Left colon (tissue), 2 donors: ENCODE results near the gene SDR42E2. TPM values are rescaled to one million over a fixed set of nuclear protein-coding genes. Genes with fewer than 3 reads are reported as not detected.
"Not testable (repeated sequence)": the region's sequence is repeated elsewhere in the genome, so short reads cannot be mapped to it uniquely, and the experiment has no call there.

ENCODE experiments used
- ATAC-seq: fragments of 200-7000 bp; cut with Tn5 transposase; one replicate; pipeline ENCODE4 v1.9.1; 2020; ENCODE audit warnings: mild to moderate bottlenecking, moderate library complexity
- DNase-seq, 2 donors: peaks; one replicate each; pipeline ENCODE4 v3.0.0-alpha.2; 2020
- intact Hi-C, 2 donors: fragments of 100-400 bp; cut with DNase I in 1 of 2; cut with micrococcal nuclease in 1 of 2; formaldehyde crosslinking; loops; one replicate each; pipeline versions ENCODE4 v1.11.2 to v1.14.0; 2022; cut with DNase I, micrococcal nuclease
- total RNA-seq, 2 donors: library from RNA; stranded (reverse); fragmentation: NEBNext Ultra II Directional; extraction: Animal tissue kit (Norgen Biotek cat#: 25700); gene quantifications; one replicate each; pipeline ENCODE4 v1.2.1, GENCODE V29; 2021
- donor health status: DM: no; HTN: no; CAD: no.
- donor health status: DM: yes; HTN: yes; CAD: no.

SDR42E2 gene
- total RNA-seq, 2 donors from 2014 or later: not detected

DNA sequence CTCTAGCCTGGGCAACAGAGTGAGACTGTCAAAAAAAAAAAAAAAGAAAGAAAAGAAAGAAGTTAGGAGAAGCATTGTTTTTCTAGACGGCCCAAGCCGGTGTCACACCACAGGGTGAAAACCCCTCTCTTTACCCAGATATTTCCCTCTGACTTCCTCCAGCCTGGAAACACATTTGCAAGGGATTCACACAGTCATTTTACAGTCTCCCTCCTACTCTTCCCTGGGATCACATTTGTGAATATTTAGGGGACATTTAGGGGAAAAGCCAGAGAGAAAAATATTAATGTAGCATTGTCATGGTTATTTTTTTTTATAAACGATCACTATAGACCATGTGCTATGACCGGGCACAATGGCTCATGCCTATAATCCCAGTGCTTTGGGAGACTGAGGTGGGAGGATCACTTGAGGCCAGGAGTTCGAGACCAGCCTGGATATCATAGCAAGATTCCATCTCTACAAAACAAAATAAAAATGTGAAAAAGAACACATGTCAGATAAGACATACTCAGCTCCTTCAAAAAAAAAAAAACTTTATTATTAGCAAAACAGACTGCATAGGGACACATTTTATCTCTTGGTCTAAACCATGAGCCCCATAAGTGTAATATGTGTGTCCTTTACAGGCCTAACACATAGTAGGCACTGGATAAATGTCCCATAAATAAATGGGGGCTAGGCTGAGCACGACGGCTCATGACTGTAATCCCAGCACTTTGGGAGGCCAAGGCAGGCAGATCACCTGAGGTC, 10.9 kb upstream of the SDR42E2 start:
- intact Hi-C loops: no loop called here
- DNase-seq (no peak), ATAC-seq (no peak)

DNA sequence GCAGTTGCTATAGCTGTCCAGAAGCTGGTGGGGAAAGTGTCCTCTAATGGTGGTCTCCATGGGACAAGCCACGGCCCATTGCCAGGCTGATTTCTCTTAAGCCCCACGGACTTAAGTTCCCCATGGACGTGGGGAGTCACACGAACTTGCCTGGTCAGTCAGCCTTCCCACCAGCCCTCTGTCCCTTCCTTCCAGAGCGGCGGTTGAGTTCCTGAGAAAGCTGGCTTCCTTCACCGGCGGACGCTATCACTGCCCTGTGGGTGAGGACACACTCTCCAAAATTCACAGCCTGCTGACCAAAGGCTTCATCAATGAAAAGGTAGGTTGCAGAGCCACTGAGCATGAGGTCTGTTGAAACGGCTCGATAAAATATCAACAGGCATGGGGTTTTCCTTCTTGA, 10.0 kb upstream of the SDR42E2 start:
- intact Hi-C loops: no loop called here
- DNase-seq (no peak), ATAC-seq (no peak)

DNA sequence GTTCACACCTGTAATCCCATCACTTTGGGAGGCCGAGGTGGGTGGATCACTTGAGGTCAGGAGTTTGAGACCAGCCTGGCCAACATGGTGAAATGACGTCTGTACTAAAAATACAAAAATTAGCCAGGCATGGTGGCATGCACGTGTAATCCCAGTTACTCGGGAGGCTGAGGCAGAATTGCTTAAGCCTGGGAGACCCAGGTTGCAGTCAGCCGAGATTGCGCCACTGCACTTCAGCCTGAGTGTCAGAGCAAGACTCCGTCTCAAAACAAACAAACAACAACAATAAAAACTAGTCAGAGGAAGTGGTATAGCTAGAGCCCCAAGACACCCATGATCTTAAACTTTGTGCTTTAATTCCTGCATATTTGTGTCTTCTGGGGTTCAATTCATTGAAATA, 9.2 kb upstream of the SDR42E2 start:
- intact Hi-C loops, DNase-seq: not testable (repeated sequence)

DNA sequence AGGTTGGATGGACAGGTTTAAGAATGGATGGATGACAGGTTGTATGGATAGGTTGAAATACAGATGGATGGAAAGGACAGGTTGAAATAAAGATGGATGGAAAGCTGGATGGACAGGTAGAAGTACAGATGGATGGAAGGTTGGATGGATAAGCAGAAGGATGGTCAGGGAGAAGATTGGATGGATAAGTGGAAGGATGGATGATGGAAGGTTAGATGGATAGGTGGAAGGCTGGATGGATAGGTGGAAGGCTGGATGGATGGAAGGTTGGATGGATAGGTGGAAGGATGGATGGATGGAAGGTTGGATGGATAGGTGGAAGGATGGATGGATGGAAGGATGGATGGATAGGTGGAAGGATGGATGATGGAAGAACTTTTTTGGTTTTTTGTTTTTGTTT, 905 bp upstream of the SDR42E2 start:
- intact Hi-C loops: no loop called here
- DNase-seq (no peak), ATAC-seq (no peak)

More for the DNA sequence above, 9.2 kb upstream of the SDR42E2 start:
- not testable (repeated sequence) for ATAC-seq

DNA sequence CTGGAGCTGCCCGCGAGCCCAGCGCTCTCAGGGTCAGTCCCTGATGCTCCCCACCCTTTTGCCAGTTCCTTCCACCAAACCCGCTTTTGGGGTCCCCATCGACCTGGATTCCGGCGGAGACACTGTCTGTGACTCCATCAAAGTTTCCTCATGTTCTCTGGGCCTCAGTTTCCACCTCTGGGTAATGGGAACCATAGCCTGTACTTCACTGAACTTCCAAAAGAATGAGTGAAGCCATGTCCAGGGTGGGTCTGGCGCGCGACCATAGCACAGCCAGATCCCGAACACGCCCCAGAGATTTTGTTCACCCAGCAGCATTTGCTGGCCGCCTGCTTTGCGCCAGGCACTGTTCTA, 327 bp downstream of the SDR42E2 start:
- DNase-seq (no peak), ATAC-seq (no peak)
- intact Hi-C loops: no loop called here

DNA sequence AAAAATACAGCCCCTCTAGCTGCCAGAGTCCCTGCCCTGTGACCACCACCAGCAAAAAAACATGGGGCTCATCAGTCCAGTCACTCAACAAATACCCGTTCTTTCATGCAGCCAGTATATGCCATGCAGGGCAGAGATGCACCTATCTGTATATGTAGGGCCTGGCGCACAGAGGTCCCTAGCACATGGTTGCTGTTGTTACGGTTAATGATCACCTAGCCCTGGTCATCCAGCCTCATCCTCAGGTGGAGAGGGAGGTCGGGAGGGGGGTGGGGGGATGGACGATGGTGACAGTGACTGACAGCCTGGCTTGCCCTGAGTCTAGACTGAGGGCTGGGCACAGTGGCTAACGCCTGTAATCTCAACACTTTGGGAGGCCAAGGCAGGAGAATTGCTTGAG, 1.5 kb downstream of the SDR42E2 start:
- DNase-seq (no peak), ATAC-seq (no peak)
- intact Hi-C loops: no loop called here

DNA sequence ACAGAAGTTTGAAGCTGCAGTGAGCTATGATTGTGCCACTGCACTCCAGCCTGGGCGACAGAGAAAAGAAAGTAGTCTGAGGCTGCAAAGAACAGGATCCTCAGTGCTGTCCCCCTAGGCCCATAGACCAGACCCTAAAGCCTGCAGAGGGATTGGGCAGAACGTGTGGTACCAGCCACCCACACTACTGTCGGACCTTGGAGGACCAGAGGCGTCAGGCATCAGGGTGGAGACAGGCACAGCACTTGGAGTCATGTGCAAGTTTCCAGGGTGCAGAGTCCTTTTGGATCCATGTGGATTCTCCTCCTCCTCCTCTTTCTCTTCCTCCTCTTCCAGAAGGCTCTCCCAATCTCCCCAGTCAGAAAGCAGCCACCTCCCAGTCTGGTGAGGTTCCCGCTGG, 2.2 kb downstream of the SDR42E2 start:
- intact Hi-C loops: no loop called here
- ATAC-seq: no peak
- no peak for DNase-seq

DNA sequence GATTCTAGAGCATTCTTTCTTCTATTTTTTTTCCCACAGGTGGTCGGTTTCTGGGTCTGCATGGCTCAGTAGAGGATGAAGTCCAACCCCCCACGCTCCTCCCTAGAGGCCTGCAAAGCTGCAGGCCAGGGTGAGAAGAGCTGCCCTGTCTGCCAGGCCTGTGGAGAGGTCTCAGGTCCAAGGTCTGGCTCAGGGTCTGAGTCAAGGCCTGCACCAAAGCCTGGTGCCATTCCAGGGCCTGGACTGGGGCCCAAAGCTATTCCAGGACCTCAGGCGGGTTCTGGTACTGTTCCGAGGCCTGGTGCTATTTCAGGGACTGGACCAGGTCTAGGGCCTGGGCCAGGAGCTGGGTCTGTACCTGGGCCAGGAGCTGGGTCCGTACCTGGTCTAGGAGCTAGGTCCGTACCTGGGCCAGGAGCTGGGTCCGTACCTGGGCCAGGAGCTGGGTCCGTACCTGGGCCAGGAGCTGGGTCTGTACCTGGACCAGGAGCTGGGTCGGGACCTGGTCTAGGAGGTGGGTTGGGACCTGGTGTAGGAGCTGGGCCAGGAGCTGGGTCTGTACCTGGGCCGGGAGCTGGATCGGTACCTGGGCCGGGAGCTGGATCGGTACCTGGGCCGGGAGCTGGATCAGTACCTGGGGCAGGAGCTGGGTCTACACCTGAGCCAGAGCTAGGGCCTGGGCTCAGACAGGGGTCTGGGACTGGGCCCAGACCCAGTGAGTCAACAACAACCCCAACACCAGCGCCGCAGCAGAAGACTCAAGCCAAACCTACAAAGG, 3.4 kb downstream of the SDR42E2 start:
- intact Hi-C loops: no loop called here
- ATAC-seq (no peak), DNase-seq (no peak)

DNA sequence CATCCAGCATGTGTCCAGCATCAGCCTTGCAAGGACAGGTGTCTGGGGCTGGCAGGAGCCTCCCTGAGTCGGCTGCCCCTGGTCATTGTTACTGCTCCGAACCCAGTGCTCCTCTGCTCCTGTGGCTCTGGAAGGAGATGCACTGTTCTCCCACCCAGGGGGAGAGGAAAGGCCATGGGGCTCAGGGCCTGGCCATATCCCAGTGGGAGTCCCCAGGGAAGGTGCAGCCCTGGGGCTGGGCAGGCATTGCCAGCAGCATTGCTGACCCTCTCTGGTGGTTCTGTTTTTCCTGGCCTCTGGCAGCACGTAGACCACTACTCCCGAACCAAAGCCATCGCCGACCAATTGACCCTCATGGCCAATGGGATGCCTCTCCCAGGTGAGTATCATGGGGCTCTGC, 9.6 kb downstream of the SDR42E2 start:
- ATAC-seq (no peak), DNase-seq (no peak)
- intact Hi-C loops: no loop called here

DNA sequence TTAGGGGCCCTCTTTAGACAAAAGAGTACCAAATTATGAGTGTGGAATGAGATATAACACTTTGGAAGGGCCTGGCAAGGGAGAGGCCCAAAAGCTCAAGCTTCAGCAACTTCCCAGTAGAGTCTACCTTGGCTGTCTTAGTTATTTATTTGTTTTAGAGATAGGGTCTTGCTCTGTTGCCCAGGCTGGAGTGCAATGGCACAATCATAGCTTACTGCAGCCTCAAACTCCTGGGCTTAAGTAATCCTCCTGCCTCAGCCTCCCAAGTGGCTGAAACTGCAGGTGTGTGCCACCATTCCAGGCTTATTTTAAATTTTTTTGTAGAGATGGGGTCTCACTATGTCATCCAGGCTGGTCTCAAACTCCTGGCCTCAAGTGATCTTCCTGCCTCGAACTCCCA, 10.3 kb downstream of the SDR42E2 start:
- ATAC-seq, intact Hi-C loops, DNase-seq: not testable (repeated sequence)

DNA sequence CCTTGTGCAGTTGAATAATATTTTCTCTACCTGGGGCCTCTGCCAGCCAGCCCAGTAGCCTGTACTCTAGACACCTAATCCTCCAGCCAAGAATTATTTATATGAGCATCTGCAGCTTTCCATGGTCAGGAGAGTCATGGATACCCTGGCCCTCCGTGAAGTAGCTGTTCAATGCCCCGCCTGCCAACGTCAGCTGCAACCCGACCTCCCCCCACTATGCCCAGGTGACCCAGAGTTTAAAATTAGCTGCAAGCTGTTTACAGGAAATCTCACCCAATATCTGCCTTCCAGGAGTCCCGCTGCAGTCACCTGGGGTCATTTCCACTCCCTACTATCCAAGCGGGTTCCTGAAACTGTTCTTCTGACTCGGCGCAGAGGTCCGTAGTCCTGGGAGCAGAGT, 12.3 kb downstream of the SDR42E2 start:
- ATAC-seq (no peak), DNase-seq (no peak)
- intact Hi-C loops: no loop called here

DNA sequence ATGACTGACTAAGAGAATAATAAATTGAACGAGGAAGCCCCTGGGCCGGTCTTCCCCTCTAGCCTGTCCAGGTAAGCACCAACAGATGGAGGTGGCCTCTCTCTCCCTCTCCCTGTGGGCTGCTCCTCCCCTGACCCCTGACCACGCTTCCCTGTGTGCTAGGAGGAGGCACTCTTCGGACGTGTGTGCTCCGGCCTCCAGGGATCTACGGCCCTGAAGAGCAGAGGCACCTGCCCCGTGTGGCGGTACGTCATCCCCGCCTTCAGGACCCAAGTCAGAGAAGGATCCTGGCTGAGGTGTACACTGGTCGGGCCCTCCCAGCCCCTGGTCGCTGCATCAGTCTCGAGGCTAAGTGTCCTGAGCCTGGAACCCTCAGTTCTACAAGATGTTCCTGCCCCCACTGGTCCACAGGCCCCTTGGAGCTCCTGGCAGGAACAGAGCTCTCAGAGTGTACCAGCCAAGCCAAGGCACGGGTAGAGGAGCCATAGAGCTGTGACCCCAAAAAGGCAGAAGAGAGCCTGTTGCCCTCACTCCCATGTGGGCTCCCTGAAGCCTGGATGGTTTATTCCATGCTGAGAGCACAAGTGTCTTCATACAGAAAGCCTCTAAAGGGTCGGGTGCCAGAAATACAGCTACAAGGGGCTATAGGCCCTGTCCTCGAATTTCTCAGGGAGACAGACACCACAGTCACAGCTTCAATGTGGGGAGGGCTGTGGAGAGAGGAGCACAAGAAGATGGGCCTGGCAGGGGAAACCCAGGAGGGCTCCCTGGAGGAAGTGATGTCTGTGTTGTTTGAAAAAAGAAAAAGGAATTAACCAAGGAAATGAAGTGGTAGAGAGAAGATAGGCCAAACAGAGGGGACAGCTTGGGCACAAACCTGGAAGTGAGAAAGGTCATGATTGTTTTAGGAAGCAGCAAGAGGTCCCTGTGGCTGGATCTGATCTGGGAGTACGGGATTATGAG, 15.9 kb downstream of the SDR42E2 start:
- DNase-seq: no peak
- intact Hi-C loops: no loop called here
- no peak for ATAC-seq

DNA sequence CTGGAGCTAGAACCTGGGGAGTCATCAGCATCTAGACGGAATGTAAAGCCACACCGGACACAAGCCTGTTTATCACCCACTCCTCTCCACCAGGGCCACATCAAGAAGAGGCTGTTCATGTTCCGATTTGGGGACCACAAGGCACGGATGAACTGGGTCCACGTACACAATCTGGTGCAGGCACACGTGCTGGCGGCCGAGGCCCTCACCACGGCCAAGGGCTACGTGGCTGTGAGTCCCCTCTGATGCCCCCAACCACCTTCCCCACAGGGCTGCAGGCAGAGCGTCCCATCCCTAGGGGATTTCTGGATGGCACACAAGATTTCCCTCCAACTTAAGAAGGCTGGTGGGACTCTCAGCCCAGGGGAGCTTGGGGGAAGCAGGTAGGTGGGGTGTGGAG, 19.1 kb downstream of the SDR42E2 start:
- no peak for ATAC-seq
- no peak for DNase-seq
- intact Hi-C loops: loop anchor here in 1 of 2 donors (10.0 kb wide), 1 partner anchor 97 kb away; no protein-coding TSS in a partner anchor

DNA sequence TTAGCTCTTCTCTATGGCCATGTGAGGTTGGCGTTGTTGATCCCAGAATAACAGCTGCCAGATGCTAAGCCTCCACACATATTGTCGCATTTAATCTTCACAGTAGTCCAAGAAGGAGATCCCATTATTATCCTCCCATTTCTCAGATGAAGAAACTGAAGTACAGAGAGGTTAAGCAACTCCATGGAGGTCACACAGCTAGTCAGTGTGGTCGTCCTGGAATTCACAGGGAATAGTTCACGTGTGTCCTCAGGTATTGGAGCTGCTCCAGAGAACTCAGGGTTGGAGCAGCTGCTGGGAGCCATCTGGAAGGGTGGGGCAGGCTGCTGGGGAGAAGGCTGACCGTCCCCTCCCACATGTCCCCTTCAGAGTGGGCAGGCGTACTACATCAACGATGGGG, 19.5 kb downstream of the SDR42E2 start:
- intact Hi-C loops: loop anchor here in 1 of 2 donors (10.0 kb wide), 1 partner anchor 97 kb away; no protein-coding TSS in a partner anchor
- ATAC-seq: no peak

DNA sequence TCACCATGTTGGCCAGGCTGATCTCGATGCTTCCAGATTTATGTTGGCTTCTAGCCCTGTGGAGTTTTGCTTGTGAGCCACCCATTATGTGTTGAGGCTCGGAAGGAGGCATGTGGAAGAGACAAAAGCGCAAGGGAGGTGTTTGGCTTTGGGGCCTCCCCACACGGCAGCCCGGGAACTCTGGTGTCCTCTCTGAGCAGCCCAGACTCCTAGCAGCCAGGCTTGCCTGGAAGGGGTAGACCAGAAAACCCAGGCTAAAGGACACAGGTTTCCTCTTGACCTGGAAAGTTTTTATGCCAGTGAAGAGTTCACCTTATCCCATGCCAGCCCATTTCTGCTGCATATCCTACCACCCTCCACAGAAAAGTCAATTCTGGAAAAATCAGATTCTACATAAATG, 21.0 kb downstream of the SDR42E2 start:
- no peak for ATAC-seq
- DNase-seq: no peak
- intact Hi-C loops: loop anchor here in 1 of 2 donors (10.0 kb wide), 1 partner anchor 99 kb away; no protein-coding TSS in a partner anchor

More for the DNA sequence above, 19.5 kb downstream of the SDR42E2 start:
- no peak for DNase-seq

DNA sequence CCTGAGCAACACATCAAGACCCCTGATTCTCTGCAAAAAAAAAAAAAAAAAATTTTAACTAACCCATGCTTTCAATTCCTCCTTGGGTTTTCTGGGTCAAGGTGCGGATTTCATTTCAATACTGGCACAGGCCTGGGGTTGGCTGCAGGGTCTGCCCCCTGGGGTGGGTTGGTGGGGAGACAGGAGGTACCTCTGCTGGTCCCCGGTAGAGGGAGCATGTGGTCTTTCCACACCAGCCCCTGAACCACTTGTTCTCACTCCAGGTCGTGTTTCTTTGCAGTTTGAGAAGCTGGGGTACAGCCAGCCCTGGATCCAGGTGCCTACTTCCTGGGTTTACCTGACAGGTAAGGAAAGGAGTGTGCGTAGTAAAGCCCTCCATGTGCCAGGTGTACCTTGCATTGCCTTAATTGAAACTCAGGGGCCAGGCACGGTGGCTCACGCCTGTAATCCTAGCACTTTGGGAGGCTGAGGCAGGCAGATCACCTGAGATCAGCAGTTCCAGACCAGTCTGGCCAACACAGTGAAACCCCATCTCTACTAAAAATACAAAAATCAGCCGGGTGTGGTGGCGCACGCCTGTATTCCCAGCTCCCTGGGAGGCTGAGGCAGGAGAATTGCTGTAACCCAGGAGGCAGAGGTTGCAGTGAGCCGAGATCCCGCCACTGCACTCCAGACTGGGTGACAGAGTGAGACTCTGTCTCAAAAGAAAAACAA, 21.8 kb downstream of the SDR42E2 start:
- no peak for ATAC-seq
- DNase-seq: no peak
- intact Hi-C loops: loop anchor here in 1 of 2 donors (10.0 kb wide), 1 partner anchor 99 kb away; no protein-coding TSS in a partner anchor

DNA sequence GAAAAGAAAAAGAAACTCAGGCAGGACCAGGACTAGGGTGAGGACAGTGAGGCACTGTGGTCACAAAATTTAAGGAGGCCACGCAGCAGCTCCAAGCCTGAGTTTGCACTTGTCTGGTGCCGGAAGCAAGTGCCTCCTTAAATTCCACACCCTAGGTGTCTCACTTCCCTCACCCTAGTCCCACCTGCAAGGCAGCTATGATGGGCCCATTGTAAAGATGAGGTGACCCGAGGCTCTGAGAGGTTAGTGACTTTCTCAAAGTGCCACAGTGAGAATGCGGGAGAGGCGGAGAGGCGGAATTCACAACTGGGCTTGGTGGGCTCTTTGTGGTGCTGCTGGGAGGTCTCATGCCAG, 22.3 kb downstream of the SDR42E2 start:
- DNase-seq: no peak
- intact Hi-C loops: loop anchor here in 1 of 2 donors (10.0 kb wide), 1 partner anchor 100 kb away; no protein-coding TSS in a partner anchor
- no peak for ATAC-seq

DNA sequence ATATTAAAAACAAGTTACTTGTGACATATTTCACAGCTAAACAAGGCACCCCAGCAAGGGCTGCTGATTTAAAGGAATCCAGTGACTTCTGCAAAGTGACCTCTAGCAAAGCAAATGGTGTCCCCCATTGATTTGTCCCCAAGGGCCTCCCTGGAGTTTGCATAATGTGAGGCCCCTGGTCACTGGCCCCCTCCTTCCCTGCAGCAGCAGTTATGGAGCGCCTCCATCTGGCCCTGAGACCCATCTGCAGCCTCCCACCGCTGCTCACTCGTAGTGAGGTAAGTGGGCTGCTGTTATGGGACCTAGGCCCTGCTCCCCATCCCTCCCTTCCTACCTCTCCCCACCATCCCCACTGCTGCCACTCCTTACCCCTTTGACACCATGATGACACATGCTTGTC, 24.2 kb downstream of the SDR42E2 start:
- intact Hi-C loops: loop anchor here (5.0 to 10.0 kb wide), 4 partner anchors 102 to 234 kb away; partner anchors contain the start of genes PDZD9 (in 1 of the 2) and UQCRC2 (in 1 of the 2)
- DNase-seq (no peak), ATAC-seq (no peak)
